IMR-90 (cell line): ENCODE measurements around the gene RSPH10B2. TPM values are rescaled to one million over a fixed set of nuclear protein-coding genes. Genes with fewer than 3 reads are reported as not detected.
"Not testable (repeated sequence)": the region's sequence is repeated elsewhere in the genome, so short reads cannot be mapped to it uniquely, and the experiment has no call there.

Experiments
- ATAC-seq: fragments of 200-7000 bp; cut with Tn5 transposase; 2 replicates; pipeline ENCODE4 v1.9.1; 2020; ENCODE audit warnings: low read depth, mild to moderate bottlenecking, moderate library complexity
- BruUV-seq: library from RNA; stranded (reverse); fragments of 400-500 nt; replicated peaks from 2 replicates; lab custom pipeline; 2021; lab: Mats Ljungman, UMichigan
- CTCF ChIA-PET: fragments of 300-600 bp; formaldehyde crosslinking; extraction: SDS; loops from one replicate; lab custom pipeline; 2021; ENCODE audit warnings: antibody characterized with exemption; lab: Yijun Ruan, JAX
- POLR2A ChIA-PET: fragments of 300-600 bp; sonication (Branson Sonifier 250); formaldehyde crosslinking; loops from one replicate; lab custom pipeline; 2022; ENCODE audit warnings: antibody characterized with exemption; ENCODE audit not compliant: unreplicated experiment; lab: Charles Lee
- DNase-seq: peaks from one replicate; pipeline ENCODE4 v3.0.0; 2013
- H2AFZ ChIP-seq: replicated peaks from 2 replicates; pipeline ENCODE3; 2013; ENCODE audit warnings: low read length, mild to moderate bottlenecking; ENCODE audit not compliant: poor library complexity
- H2AK5ac ChIP-seq: 2 replicates; pipeline ENCODE4 v1.6.1; 2013; ENCODE audit warnings: low read depth, low read length, inconsistent platforms
- H2AK9ac ChIP-seq: replicated peaks from 2 replicates; pipeline ENCODE3; 2013; ENCODE audit warnings: mild to moderate bottlenecking, low read depth, low read length, moderate library complexity; ENCODE audit not compliant: poor library complexity
- H2BK120ac ChIP-seq: 2 replicates; pipeline ENCODE4 v1.6.1; 2013; ENCODE audit warnings: low read depth, low read length, inconsistent platforms
- H2BK15ac ChIP-seq: 3 replicates; pipeline ENCODE4 v1.6.1; 2013; ENCODE audit warnings: low read depth, low read length, inconsistent platforms
- H2BK20ac ChIP-seq: 2 replicates; pipeline ENCODE4 v1.6.1; 2013; ENCODE audit warnings: low read depth, mild to moderate bottlenecking, inconsistent platforms, low read length, moderate library complexity
- H2BK5ac ChIP-seq: 2 replicates; pipeline ENCODE4 v1.6.1; 2013; ENCODE audit warnings: mild to moderate bottlenecking, low read depth, low read length, inconsistent platforms; ENCODE audit not compliant: poor library complexity, severe bottlenecking
- H3K14ac ChIP-seq: replicated peaks from 2 replicates; pipeline ENCODE4 v1.6.1; 2013; ENCODE audit warnings: low read depth, low read length, inconsistent platforms
- H3K18ac ChIP-seq: 2 replicates; pipeline ENCODE4 v1.6.1; 2013; ENCODE audit warnings: low read depth, low read length, control low read depth
- H3K23ac ChIP-seq: 2 replicates; pipeline ENCODE4 v1.6.1; 2013; ENCODE audit warnings: low read depth, low read length, inconsistent platforms
- H3K27ac ChIP-seq: 2 replicates; pipeline ENCODE4 v1.5.1; 2013; ENCODE audit warnings: mild to moderate bottlenecking, control low read depth, low read length; ENCODE audit not compliant: insufficient read depth
- H3K27me3 ChIP-seq: 2 replicates; pipeline ENCODE4 v1.6.1; 2013; ENCODE audit warnings: low read length; ENCODE audit not compliant: control insufficient read depth, insufficient read depth
- H3K36me3 ChIP-seq: 2 replicates; pipeline ENCODE4 v1.6.1; 2013; ENCODE audit warnings: low read length, mixed read lengths; ENCODE audit not compliant: control insufficient read depth, insufficient read depth
- H3K4ac ChIP-seq: 2 replicates; pipeline ENCODE4 v1.6.1; 2013; ENCODE audit warnings: low read depth, low read length, inconsistent platforms
- H3K4me1 ChIP-seq: 2 replicates; pipeline ENCODE4 v1.6.1; 2013; ENCODE audit warnings: low read length, mixed read lengths; ENCODE audit not compliant: control insufficient read depth, insufficient read depth
- H3K4me2 ChIP-seq: 2 replicates; pipeline ENCODE4 v1.6.1; 2013; ENCODE audit warnings: low read depth, mild to moderate bottlenecking, control low read depth, low read length, moderate library complexity
- H3K4me3 ChIP-seq: 2 replicates; pipeline ENCODE4 v1.5.1; 2013; ENCODE audit warnings: low read depth, mild to moderate bottlenecking, control low read depth, low read length, moderate library complexity; ENCODE audit not compliant: insufficient read depth
- H3K56ac ChIP-seq: 2 replicates; pipeline ENCODE4 v1.6.1; 2013; ENCODE audit warnings: low read length, inconsistent platforms; ENCODE audit not compliant: insufficient read depth; ENCODE audit errors: extremely low read depth
- H3K79me1 ChIP-seq, 2 experiments: 2 replicates each; pipeline ENCODE4 v1.6.1; 2013; ENCODE audit warnings: low read length in 2 of 2, inconsistent platforms in 1 of 2, low read depth in 1 of 2
- H3K9ac ChIP-seq: 2 replicates; pipeline ENCODE4 v1.6.1; 2013; ENCODE audit warnings: low read depth, low read length, control low read depth
- H3K9me1 ChIP-seq: 2 replicates; pipeline ENCODE4 v1.6.1; 2013; ENCODE audit warnings: low read length, inconsistent platforms; ENCODE audit not compliant: insufficient read depth
- H3K9me3 ChIP-seq: 2 replicates; pipeline ENCODE4 v1.6.1; 2013; ENCODE audit warnings: low read length; ENCODE audit not compliant: control insufficient read depth, insufficient read depth
- H4K20me1 ChIP-seq: 2 replicates; pipeline ENCODE4 v1.6.1; 2013; ENCODE audit warnings: low read length, inconsistent platforms; ENCODE audit not compliant: insufficient read depth
- H4K5ac ChIP-seq: 2 replicates; pipeline ENCODE4 v1.6.1; 2013; ENCODE audit warnings: mild to moderate bottlenecking, low read depth, low read length, control low read depth
- H4K8ac ChIP-seq, 2 experiments: 2 replicates each; pipeline ENCODE4 v1.6.1; 2013; ENCODE audit warnings: low read depth in 2 of 2, low read length in 2 of 2, control low read depth in 1 of 2, inconsistent platforms in 1 of 2
- H4K91ac ChIP-seq: 2 replicates; pipeline ENCODE4 v1.6.1; 2013; ENCODE audit warnings: low read depth, low read length, inconsistent platforms; ENCODE audit not compliant: insufficient read depth
- WGBS, 2 experiments: methylation state at CpG; one replicate each; pipeline versions ENCODE4 v1.1.5 to v1.1.7; 2013; ENCODE audit warnings: missing lambda C conversion rate in 2 of 2; ENCODE audit not compliant: insufficient read length in 1 of 2; ENCODE audit errors: extremely low coverage in 2 of 2; 5-methylcytosine and 5-hydroxymethylcytosine counted together
- dilution Hi-C: fragments of 300-500 bp; cut with HindIII; formaldehyde crosslinking; loops from one replicate; pipeline ENCODE4 v1.14.3; 2018; ENCODE audit warnings: low sequenced_read_pairs; ENCODE audit not compliant: unreplicated experiment
- in situ Hi-C: fragments of 300-500 bp; cut with MboI; formaldehyde crosslinking; loops from 3 replicates; pipeline ENCODE4 v1.14.3; 2019; ENCODE audit warnings: low sequenced_read_pairs, inconsistent platforms, mixed read lengths
- intact Hi-C: fragments of 100-400 bp; cut with micrococcal nuclease; formaldehyde crosslinking; loops from 2 replicates; pipeline ENCODE4 v1.10.0; 2022
- polyA plus RNA-seq, 3 experiments: library from polyadenylated mRNA; depleted of rRNA; stranded (reverse); fragments of >200 nt; gene quantifications; 2 replicates each; pipeline ENCODE4 v1.2.3, GENCODE V29; 2012; ENCODE audit warnings: low replicate concordance in 1 of 3
- total RNA-seq: library from RNA; depleted of rRNA; stranded (reverse); fragments of >200 nt; gene quantifications from 2 replicates; pipeline ENCODE4 v1.2.3, GENCODE V29; 2012

RSPH10B2 gene
- total and polyA plus RNA-seq, 2 of the 4 experiments (the other 2 are of a cell fraction) = not detected

DNA sequence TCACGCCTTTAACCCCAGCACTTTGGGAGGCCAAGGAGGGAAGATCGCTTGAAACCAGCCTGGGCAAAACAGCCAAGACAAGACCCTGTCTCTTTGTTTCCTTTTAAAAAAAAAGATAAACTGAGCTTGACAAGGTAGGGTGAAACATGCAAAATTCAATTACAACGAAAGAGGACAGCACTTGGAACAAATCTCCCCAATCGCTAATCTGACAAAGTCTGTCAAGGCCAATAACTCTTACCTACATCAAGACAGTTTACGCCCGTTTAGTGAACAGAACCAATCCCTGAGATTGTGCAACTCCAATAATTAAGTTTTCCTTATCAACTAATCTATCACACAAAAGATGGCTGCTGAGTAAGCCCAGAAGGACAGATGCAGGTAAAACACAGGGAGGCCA, 67.7 kb downstream of the RSPH10B2 start:
- H3K4me1 ChIP-seq, H3K27ac ChIP-seq, H3K4me2 ChIP-seq, H3K9me3 ChIP-seq, H3K4ac ChIP-seq, H2AFZ ChIP-seq, dilution Hi-C loops, H2AK5ac ChIP-seq, H2BK20ac ChIP-seq, H3K27me3 ChIP-seq, H4K20me1 ChIP-seq, BruUV-seq, H3K23ac ChIP-seq, H2BK120ac ChIP-seq, DNase-seq, H4K5ac ChIP-seq, H3K4me3 ChIP-seq, H3K9me1 ChIP-seq, H3K56ac ChIP-seq, H4K8ac ChIP-seq, H2AK9ac ChIP-seq, ATAC-seq, H3K79me1 ChIP-seq, intact Hi-C loops, H2BK15ac ChIP-seq, CTCF ChIA-PET, H3K14ac ChIP-seq, H3K9ac ChIP-seq, POLR2A ChIA-PET, H2BK5ac ChIP-seq, H3K18ac ChIP-seq, H4K91ac ChIP-seq: not testable (repeated sequence)
- H3K36me3 ChIP-seq = peaks cover 23% of the 10 kb centered on the region; the same call in 1 of the 2 replicates
- WGBS, 2 experiments = no CpG with 5 or more reads among the region's 6 CpGs
- in situ Hi-C loops = loop anchor here (25.0 kb wide), 1 partner anchor 959 kb away; no protein-coding TSS in a partner anchor

DNA sequence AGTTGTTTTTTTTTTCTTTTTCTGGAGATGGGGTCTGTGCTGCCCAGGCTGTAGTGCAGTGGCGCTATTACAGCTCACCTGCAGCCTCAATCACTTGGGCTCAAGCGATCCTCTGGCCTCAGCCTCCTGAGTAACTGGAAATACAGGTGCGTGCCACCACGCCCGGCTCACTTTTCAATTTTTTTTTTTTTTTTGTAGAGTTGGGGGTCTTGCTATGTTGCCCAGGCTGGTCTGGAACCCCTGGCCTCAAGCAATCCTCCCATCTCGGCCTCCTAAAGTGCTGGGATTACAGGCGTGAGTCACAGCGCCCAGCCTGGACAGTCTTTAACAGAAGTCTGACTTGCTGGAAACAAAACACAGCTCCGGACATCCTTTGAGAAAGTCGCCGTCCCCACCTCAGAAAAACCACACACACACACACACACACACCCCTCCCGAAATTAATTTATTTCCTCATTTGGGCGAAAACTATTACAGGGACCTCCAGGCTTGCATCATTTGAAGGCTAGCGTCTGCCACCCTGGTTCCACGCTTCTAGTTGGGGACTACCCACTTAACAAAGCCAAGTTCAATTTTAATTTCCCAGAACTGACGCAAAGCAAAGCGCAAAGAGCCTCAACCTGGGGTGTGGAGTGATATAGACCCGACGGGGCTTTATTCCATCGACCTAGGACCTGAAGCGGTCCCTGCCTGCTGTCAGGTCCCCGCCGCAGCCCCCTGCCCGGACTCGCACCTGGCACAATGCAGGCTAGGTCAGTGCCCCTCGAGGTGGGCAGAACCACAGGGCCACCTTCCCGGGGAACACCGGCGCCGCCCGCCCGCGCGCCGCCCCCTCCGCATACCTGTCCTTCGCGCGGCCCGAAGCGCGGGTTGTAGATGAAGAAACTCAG, 71.6 kb downstream of the RSPH10B2 start:
- H3K4ac ChIP-seq, H3K23ac ChIP-seq, in situ Hi-C loops, H3K9ac ChIP-seq, H3K36me3 ChIP-seq, H3K9me3 ChIP-seq, POLR2A ChIA-PET, H4K8ac ChIP-seq, intact Hi-C loops, H3K79me1 ChIP-seq, H4K91ac ChIP-seq, H2AFZ ChIP-seq, H2BK20ac ChIP-seq, H4K20me1 ChIP-seq, H3K4me1 ChIP-seq, DNase-seq, H4K5ac ChIP-seq, H3K27me3 ChIP-seq, H3K56ac ChIP-seq, H3K18ac ChIP-seq, H2BK15ac ChIP-seq, H3K27ac ChIP-seq, BruUV-seq, H3K4me2 ChIP-seq, H2BK120ac ChIP-seq, H3K14ac ChIP-seq, H3K9me1 ChIP-seq, H2AK9ac ChIP-seq, CTCF ChIA-PET, H2BK5ac ChIP-seq, dilution Hi-C loops, H2AK5ac ChIP-seq: not testable (repeated sequence)
- no CpG with 5 or more reads among the region's 42 CpGs for WGBS, 2 experiments
- peak; percentile 58 for ATAC-seq
- H3K4me3 ChIP-seq = peak overlapping the region; percentile 38
